ENCODE data around the gene NR1H2. TPM values are rescaled to one million over a fixed set of nuclear protein-coding genes. Genes with fewer than 3 reads are reported as not detected.

The NR1H2 gene
- total and polyA plus RNA-seq, 2 experiments from 2014 or later: 41.4 to 55.9 TPM

GRCh38 chr19:50378863-50379236, 2.6 kb downstream of the NR1H2 start:
- no peak for DNase-seq (ENCODE audit: low spot score)
- Histone ChIP-seq H3K36me3 (replicated peaks; ENCODE audit: insufficient read depth, low read depth) (no peaks in the 10 kb centered on the region), H2AFZ (no peak overlapping the region), H3K4me1 (ENCODE audit: insufficient read depth) (no peaks in the 10 kb centered on the region), H3K27me3 (no peaks in the 10 kb centered on the region), H3K9me2 (replicated peaks; ENCODE audit: insufficient read depth) (no peaks in the 10 kb centered on the region), H3K4me2 (no peak overlapping the region), H3K27ac (no peak overlapping the region), H3K79me2 (no peaks in the 10 kb centered on the region), H4K20me1 (ENCODE audit: insufficient read depth, poor library complexity, severe bottlenecking) (peaks cover 8% of the 10 kb centered on the region), H3K9me3 (ENCODE audit: low read depth) (no peaks in the 10 kb centered on the region), H3K4me3 (no peak overlapping the region)
- TF ChIP-seq, protein P1, sequence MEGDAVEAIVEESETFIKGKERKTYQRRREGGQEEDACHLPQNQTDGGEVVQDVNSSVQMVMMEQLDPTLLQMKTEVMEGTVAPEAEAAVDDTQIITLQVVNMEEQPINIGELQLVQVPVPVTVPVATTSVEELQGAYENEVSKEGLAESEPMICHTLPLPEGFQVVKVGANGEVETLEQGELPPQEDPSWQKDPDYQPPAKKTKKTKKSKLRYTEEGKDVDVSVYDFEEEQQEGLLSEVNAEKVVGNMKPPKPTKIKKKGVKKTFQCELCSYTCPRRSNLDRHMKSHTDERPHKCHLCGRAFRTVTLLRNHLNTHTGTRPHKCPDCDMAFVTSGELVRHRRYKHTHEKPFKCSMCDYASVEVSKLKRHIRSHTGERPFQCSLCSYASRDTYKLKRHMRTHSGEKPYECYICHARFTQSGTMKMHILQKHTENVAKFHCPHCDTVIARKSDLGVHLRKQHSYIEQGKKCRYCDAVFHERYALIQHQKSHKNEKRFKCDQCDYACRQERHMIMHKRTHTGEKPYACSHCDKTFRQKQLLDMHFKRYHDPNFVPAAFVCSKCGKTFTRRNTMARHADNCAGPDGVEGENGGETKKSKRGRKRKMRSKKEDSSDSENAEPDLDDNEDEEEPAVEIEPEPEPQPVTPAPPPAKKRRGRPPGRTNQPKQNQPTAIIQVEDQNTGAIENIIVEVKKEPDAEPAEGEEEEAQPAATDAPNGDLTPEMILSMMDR (IDR thresholded peaks at IDR 0.05; ENCODE audit: poor library complexity): no peak
- TF ChIP-seq EZH2 (IDR thresholded peaks at IDR 0.05; ENCODE audit: borderline replicate concordance) (no peak), EZH2phosphoT487 (IDR thresholded peaks at IDR 0.05; ENCODE audit: low read depth, severe bottlenecking, unreplicated experiment) (no peak)
- WGBS (ENCODE audit: low lambda C conversion rate, missing lambda C conversion rate): 97% methylated on average over 10 of the region's 10 CpGs

- Histone ChIP-seq H3K79me2 (no peaks in the 10 kb centered on the region), H2AFZ (no peak overlapping the region), H4K20me1 (ENCODE audit: insufficient read depth, poor library complexity, severe bottlenecking) (peaks cover 8% of the 10 kb centered on the region), H3K4me3 (no peak overlapping the region), H3K4me1 (ENCODE audit: insufficient read depth) (peaks cover under 1% of the 10 kb centered on the region), H3K9me2 (replicated peaks; ENCODE audit: insufficient read depth) (no peaks in the 10 kb centered on the region), H3K36me3 (replicated peaks; ENCODE audit: insufficient read depth, low read depth) (no peaks in the 10 kb centered on the region), H3K4me2 (no peak overlapping the region), H3K27me3 (no peaks in the 10 kb centered on the region), H3K9me3 (ENCODE audit: low read depth) (no peaks in the 10 kb centered on the region), H3K27ac (no peak overlapping the region)
- no peak for DNase-seq (ENCODE audit: low spot score)
- TF ChIP-seq, protein P1 (IDR thresholded peaks at IDR 0.05; ENCODE audit: poor library complexity): no peak
- TF ChIP-seq EZH2phosphoT487 (IDR thresholded peaks at IDR 0.05; ENCODE audit: low read depth, severe bottlenecking, unreplicated experiment) (no peak), EZH2 (IDR thresholded peaks at IDR 0.05; ENCODE audit: borderline replicate concordance) (no peak)
- 96% methylated on average over 10 of the region's 11 CpGs for WGBS (ENCODE audit: low lambda C conversion rate, missing lambda C conversion rate)
Observed at GRCh38 chr19:50379602-50380001, 3.3 kb downstream of the NR1H2 start.

GRCh38 chr19:50380137-50380536, 3.9 kb downstream of the NR1H2 start:
- WGBS (ENCODE audit: low lambda C conversion rate, missing lambda C conversion rate): 96% methylated on average over 11 of the region's 11 CpGs
- no peak for TF ChIP-seq EZH2phosphoT487 (IDR thresholded peaks at IDR 0.05; ENCODE audit: low read depth, severe bottlenecking, unreplicated experiment)
- TF ChIP-seq, protein P1 (IDR thresholded peaks at IDR 0.05; ENCODE audit: poor library complexity): no peak
- Histone ChIP-seq H3K4me2 (no peak overlapping the region), H3K4me1 (ENCODE audit: insufficient read depth) (peaks cover 5% of the 10 kb centered on the region), H2AFZ (no peak overlapping the region), H3K79me2 (peaks cover 2% of the 10 kb centered on the region), H3K4me3 (no peak overlapping the region), H3K27ac (no peak overlapping the region), H3K36me3 (replicated peaks; ENCODE audit: insufficient read depth, low read depth) (no peaks in the 10 kb centered on the region), H4K20me1 (ENCODE audit: insufficient read depth, poor library complexity, severe bottlenecking) (peaks cover 8% of the 10 kb centered on the region), H3K9me3 (ENCODE audit: low read depth) (no peaks in the 10 kb centered on the region), H3K27me3 (no peaks in the 10 kb centered on the region), H3K9me2 (replicated peaks; ENCODE audit: insufficient read depth) (no peaks in the 10 kb centered on the region)
- no peak for DNase-seq (ENCODE audit: low spot score)

DNA sequence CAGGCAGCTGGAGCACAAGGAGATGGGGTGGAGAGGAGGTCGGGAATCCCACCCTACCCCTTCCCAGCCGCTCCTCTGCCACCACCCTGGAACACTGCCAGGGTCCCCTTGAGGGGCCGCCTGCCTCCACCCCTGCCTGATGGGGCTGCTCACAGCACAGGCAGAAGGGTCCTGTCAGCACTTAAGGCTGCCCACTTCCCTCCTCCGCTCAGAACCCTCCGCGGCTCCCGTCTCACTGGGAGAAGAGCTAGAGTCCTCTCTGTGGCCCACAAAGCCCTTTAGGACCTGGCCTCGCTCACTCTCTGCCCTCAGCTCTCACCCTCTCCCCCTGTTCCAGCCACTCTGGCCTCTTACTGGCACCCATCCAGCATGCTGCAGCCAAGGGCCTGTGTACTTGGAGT, 4.5 kb downstream of the NR1H2 start:
- Histone ChIP-seq H3K36me3 (replicated peaks; ENCODE audit: insufficient read depth, low read depth) (no peaks in the 10 kb centered on the region), H2AFZ (no peak overlapping the region), H3K4me3 (no peak overlapping the region), H3K27me3 (no peaks in the 10 kb centered on the region), H3K4me1 (ENCODE audit: insufficient read depth) (peaks cover 11% of the 10 kb centered on the region), H3K4me2 (no peak overlapping the region), H3K9me3 (ENCODE audit: low read depth) (no peaks in the 10 kb centered on the region), H3K9me2 (replicated peaks; ENCODE audit: insufficient read depth) (no peaks in the 10 kb centered on the region), H3K27ac (no peak overlapping the region), H3K79me2 (peaks cover 8% of the 10 kb centered on the region), H4K20me1 (ENCODE audit: insufficient read depth, poor library complexity, severe bottlenecking) (peaks cover 8% of the 10 kb centered on the region)
- no peak for DNase-seq (ENCODE audit: low spot score)
- 92% methylated on average over 8 of the region's 8 CpGs for WGBS (ENCODE audit: low lambda C conversion rate, missing lambda C conversion rate)
- TF ChIP-seq, protein P1 (IDR thresholded peaks at IDR 0.05; ENCODE audit: poor library complexity): no peak
- TF ChIP-seq EZH2phosphoT487 (IDR thresholded peaks at IDR 0.05; ENCODE audit: low read depth, severe bottlenecking, unreplicated experiment): no peak
- TF ChIP-seq EZH2 (IDR thresholded peaks at IDR 0.05; ENCODE audit: borderline replicate concordance): no peak
